Inflammatory macrophage treated with lipopolysaccharide for 1 hour (primary cell): ENCODE data around the gene SLC17A5.
"Not testable (repeated sequence)": the region's sequence is repeated elsewhere in the genome, so short reads cannot be mapped to it uniquely, and the experiment has no call there.

Experiments
- DNase-seq, 2 donors: peaks; one replicate each; pipeline ENCODE4 v3.0.0-alpha.2; 2020 to 2022

Gene SLC17A5

GRCh38 chr6:73613806-73614536 lies 39.8 kb downstream of the SLC17A5 start:
- no peak for DNase-seq

GRCh38 chr6:73612611-73613010 lies 41.2 kb downstream of the SLC17A5 start:
- DNase-seq: no peak

GRCh38 chr6:73610444-73611275 lies 43.1 kb downstream of the SLC17A5 start:
- DNase-seq: peak; percentile 32 to 82

GRCh38 chr6:73608761-73609160 lies 45.0 kb downstream of the SLC17A5 start:
- no peak for DNase-seq

GRCh38 chr6:73606428-73606827 lies 47.4 kb downstream of the SLC17A5 start:
- DNase-seq: no peak

GRCh38 chr6:73604461-73604860 lies 49.3 kb downstream of the SLC17A5 start:
- no peak for DNase-seq

- DNase-seq: no peak
These were observed 49.8 kb downstream of the SLC17A5 start for GRCh38 chr6:73604020-73604419.

GRCh38 chr6:73586416-73586974 lies 67.3 kb downstream of the SLC17A5 start:
- DNase-seq: peak; percentile 17 to 40

- DNase-seq: peak; percentile 89 to 90
These were observed 68.0 kb downstream of the SLC17A5 start for GRCh38 chr6:73585566-73586415.

GRCh38 chr6:73581293-73581692 lies 72.5 kb downstream of the SLC17A5 start:
- no peak for DNase-seq

- DNase-seq: peak; percentile 96
These were observed 73.3 kb downstream of the SLC17A5 start for GRCh38 chr6:73580247-73581149.

GRCh38 chr6:73579851-73580246 lies 73.9 kb downstream of the SLC17A5 start:
- peak; percentile 58 to 62 for DNase-seq

- DNase-seq: peak in 1 of 2 donors; percentile 34
These were observed 74.4 kb downstream of the SLC17A5 start for GRCh38 chr6:73579389-73579788.

GRCh38 chr6:73577676-73578075 lies 76.1 kb downstream of the SLC17A5 start:
- DNase-seq: no peak

GRCh38 chr6:73572531-73572930 lies 81.3 kb downstream of the SLC17A5 start:
- DNase-seq: not testable (repeated sequence)

- not testable (repeated sequence) for DNase-seq
These were observed 82.3 kb downstream of the SLC17A5 start for GRCh38 chr6:73571218-73572181.

- DNase-seq: no peak
These were observed 84.7 kb downstream of the SLC17A5 start for GRCh38 chr6:73569121-73569520.

- DNase-seq: peak; percentile 85 to 86
These were observed 86.7 kb downstream of the SLC17A5 start for GRCh38 chr6:73566954-73567591.

- not testable (repeated sequence) for DNase-seq
These were observed 87.3 kb downstream of the SLC17A5 start for GRCh38 chr6:73566486-73566871.
